GM18907 (cell line): Measurements from ENCODE around the gene RTF2.
A peak's percentile ranks its signal among the peaks of the same experiment; 100 is the strongest.

Experiments
- ATAC-seq: cut with Tn5 transposase; IDR thresholded peaks from one replicate; pipeline ENCODE4 v1.9.1; 2021; ENCODE audit warnings: mild to moderate bottlenecking, moderate library complexity; ENCODE audit not compliant: unreplicated experiment

RTF2 gene

DNA sequence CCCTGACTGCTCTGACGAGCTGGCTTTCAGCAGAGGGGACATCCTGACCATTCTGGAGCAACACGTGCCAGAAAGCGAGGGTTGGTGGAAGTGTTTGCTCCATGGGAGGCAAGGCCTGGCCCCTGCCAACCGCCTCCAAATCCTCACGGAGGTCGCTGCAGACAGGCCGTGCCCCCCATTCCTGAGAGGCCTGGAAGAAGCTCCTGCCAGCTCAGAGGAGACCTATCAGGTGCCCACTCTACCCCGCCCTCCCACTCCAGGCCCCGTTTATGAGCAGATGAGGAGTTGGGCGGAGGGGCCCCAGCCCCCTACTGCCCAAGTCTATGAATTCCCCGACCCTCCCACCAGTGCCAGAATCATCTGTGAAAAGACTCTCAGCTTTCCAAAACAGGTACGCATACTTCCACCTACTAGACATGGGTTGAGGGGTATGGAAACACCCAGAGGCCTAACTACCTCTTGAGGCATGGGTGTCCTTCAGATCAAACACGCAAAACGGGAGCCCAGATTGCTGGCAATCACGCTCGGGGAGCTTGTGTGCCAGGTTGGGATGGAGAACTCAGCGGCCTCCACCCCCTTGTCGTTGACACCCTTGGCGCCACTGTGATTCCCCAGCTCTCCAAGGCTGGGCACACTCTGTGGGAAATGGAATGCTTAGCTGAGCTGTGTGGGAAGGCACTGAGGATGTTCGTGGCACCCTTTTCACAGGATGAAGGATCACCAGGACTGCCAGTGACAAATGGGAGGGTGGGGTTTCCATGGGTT lies 31.0 kb upstream of the RTF2 start:
- no peak for ATAC-seq

DNA sequence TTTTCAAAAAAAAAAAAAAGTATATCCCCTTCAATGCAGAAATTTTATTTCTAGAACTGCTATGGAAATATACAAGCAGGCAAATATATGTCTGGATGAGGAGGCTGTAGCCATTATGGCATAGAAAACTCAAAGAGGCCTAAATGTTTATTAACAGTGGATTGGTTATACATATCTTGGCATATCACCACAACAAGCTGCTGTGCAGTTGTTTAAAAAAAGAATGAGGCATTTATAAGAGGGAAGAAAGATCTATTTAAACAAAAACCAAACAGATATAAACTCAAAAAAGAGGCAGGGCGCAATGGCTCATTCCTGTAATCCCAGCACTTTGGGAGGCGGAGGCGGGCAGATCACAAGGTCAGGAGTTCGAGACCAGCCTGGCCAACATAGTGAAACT lies 30.1 kb upstream of the RTF2 start:
- no peak for ATAC-seq

DNA sequence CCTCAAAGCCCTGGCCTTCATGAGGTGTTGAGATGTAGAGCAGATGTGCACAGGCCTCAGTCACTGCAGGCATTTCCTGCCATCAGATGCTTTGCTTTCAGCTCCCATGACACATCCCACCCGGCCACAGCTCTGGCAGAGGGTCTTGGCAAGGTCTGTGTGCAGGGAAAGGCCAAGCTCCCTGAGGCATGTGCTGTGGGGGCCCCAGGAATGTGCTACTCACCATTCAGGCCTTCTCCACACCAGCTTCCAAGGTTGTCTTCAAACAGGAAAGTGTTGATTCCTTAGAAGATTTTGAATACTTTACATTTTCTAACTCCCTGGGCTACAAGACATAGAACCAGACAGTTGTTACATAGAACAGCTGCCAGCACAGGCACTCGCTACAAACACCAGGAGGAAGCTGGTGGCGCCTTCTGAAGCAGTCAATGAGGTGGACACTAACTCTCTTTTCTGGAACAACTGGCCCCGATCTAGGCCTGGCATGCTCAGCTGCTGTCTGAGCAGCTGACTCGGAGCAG lies 28.6 kb upstream of the RTF2 start:
- ATAC-seq: no peak

DNA sequence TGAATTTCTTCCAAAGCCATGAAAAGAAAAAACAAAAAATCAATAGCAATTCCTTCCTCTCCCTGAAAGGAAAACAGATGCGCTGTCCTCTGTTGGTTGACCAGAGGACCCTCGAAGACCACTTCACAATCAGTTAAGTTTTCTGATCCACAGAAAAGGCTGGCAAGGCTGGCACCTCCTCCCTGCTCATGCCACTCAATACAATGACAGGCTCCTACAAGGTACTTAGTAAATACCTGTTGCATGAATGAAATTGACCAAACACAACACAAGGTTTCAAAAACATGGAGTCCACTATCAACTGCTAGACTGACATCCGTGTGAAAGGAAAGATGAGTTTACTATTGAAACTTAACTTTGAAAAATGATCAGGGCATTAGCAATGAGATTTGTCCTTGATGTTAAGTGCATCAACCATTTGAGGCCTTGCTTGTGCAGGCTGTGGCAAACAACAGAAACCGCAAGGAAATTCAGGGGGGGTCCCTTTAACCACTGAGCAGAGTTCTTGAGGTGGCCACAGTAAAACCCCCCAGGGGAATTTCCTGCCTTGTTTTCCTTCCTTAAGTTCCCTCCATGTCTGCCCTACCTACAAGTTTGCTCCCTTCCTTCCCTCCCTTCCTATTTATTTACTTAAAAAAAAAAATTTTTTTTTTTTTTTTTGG lies 27.9 kb upstream of the RTF2 start:
- peak; percentile 90 for ATAC-seq

DNA sequence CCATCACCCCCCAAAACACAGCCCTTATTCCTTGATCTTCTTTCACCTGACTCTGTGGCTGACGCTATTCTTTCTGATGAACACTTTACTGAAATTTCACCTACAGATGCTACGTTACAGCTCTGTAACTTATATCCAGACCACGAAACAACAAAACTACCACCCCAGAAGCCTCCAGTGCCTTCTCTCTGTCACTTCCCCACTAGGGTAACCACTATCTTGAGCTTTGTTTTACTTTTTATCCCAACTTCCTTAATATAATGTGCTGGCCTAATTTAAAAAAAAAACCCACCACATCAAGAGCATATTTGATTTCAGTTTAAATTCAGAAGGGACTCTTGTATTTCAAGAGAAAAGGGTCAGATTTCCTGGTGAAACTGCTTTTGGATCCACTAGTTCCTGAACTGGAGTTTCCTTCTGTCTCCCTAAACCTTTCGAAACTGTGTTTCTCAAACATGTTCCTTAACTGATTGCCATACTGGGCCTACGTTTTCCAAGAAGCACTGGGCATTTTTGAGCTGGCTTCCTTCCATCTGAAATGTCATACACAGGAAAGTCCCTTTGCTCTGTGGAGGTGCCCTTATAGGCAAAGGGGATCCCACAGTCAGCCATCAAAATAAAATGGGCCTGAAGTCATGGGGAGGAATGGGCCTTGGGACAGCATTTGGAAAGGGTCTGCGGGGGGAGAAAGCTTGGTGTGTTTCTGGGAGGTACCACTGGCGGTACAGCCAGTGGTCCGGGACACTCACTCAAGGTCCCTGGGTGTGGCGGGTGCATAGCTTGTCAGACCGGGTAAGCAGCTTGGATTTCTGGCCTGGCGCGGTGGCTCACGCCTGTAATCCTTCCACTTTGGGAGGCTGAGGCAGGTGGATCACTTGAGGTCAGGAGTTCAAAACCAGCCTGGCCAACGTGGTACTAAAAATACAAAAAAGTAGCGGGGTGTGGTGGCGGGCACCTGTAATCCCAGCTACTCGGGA lies 25.8 kb upstream of the RTF2 start:
- no peak for ATAC-seq

DNA sequence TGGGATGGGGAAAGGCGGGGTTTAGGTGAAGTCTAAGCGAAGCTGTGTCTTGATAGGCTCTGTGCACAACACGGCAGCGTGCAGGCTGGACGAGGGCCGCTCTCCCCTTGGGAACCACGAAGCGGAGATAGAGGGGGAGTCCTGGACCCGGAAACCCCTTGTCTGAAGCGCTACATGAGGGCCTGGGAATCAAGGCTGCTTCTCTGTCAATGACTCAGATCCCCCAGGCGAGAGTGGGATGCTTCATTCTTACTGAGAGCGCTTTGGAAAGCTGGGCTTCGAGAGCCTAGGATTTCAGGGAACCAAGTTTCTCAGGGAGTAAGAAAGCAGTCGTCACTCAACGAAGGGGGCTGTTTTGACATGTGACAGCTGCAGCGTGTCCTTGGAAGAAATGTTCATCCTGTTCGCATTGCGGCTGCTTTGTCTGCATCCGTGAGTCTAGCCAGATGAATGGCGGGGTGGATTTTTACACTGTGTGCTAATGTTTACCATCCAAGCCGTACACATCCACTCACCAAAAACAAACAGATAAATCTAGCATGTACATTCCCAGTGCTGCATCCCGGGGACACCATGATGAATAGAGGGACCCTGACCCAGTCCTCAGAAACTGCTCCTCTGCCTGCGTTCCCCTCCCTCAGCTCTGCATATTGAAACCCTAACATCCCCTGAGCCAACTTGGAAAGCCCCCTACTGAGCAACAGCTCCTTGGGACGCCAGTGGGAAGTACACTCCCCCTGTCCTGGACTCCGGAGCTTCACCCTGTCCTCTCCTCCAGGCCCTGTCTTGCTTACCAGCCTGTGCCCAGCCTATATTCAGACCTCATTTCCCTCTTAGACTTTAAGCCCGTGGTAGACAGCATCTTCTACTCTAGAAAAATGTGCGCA lies 24.5 kb upstream of the RTF2 start:
- ATAC-seq: no peak

DNA sequence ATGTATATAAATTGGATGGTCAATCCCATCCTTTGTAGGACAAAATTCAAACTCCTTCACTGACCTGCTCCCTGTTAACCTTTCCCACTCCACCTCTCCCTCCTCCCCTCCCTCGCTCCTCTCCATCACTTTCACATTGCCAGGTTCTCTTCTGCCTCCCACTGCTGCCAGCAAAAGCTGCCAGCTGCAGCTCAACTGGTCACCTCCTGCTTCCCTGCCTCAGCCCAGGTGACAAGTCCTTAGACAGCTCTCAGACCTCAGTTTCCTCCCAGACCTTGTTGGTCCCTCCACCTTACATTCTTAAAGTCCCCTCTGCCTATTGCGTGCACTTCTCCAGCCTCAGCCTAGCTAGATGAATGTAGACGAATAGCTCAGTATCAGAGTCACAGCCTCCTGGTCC lies 23.3 kb upstream of the RTF2 start:
- no peak for ATAC-seq

DNA sequence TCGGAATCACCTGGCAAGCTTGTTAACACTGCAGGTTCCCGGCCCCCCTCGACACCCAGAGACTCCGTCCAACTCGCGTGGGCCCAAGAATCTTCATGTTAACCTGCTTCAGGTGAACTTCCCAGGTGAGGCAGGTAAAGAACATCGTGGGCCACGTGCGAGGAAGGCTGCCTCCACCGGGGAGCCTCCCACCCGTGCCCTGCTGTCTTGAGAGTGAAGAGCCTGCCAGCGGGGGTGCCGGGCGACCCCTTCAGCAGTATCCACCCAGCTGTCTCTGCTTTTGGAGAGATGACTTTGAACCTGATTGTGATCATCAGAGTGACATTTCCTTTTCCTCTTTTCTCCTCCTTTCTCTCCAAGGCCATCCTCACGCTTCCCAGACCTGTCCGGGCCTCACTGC lies 22.9 kb upstream of the RTF2 start:
- ATAC-seq: no peak

DNA sequence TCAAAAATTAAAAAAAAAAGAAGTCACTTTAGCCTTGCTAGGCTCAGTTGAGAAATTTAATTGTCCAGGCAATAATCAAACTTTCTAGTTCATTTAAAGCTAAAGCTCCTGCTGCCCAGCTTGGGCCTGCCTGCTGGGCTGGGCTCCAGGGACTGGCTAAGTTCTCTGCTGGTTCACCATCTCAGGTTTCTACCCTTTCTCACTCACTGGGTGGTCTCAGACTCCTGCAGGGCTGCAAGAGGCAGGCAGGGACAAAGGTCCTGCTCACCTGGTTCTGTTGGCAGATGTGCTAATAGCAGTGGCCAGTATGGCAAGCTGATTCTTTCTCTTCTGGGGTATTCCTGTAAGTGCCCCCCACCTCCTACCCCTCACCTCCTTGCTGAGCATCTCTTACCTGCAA lies 21.2 kb upstream of the RTF2 start:
- ATAC-seq: no peak

DNA sequence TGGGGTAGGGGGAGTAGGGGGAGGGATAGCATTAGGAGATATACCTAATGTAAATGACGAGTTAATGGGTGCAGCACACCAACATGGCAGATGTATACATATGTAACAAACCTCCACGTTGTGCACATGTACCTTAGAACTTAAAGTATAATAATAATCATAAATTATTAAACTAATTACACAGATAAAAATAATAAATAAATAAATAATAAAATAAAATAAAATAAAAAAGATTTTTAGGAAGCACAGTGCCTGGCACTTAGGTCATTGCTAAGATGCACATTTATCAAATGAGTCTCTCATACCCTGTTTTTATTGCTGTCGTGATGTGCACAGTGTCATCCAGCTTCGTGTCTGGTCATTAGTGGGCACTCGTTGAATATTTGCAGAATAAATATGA lies 19.0 kb upstream of the RTF2 start:
- no peak for ATAC-seq

DNA sequence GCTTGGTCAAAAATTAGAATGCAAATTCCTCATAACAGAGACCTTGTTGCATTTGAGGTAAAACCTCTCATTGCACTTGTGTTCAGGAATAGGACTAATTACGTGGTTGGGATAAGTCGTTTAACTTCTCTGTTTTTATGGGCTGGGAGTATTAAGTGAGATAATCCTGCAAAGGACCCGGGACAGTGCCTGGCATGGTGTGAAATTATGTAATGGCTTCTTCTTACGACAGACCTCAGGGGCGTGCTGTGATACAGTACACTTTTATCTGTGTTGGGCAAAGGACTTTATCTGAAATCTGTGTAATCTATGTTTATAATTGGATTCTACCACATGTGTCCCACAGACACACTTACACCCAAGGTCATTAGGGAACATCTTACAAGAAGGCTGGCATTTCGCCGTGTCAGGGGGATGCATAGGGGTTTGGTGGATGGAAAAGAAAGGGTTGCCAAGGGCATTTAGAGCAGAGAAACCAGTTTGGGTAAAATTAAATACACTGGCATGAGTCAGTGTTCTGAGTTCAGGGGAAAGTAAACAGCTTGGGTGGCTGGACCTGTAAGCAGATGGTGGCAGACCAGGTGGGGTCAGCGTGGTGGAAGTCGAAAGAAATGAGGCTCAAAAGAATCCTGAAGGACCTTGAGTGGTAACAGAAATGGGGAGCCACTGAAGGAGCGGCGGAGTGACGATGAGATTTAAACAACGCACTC lies 17.2 kb upstream of the RTF2 start:
- no peak for ATAC-seq

DNA sequence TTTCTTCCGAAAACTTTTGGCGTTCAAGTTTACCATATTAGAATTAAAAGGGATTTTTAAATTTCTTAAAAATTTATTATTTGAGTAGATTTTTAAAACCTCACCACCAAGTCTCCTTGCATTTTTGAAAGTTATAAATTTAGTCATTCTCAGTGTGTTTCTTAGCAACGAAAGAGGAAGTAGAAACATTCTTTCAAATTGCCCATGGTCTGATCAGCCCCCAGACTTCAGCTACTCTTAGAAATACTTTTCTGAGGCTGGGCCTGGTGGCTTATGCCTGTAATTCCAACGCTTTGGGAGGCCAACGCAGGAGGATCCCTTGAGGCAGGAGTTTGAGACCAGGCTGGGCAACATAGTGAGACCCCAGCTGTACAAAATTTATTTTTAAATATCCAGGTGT lies 15.1 kb upstream of the RTF2 start:
- ATAC-seq: peak; percentile 70

DNA sequence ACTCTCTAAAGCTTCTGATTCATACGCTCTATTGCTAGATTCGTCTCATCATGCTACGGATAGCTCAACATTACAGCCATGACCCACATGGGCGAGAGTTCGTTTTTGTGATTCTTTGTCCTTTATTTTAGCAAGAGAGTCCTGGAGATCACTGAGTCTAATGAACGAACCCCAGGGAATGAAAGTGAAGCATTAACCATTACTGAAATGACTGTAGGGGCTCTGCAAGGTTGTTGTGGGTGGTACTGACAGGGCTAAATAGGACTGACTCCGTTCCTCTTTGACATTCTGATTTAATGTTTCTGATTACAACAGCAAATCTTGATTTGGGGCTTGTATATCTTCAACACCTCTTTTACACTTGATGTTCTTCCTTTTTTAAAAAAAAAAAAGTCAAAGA lies 13.7 kb upstream of the RTF2 start:
- ATAC-seq: peak; percentile 81

DNA sequence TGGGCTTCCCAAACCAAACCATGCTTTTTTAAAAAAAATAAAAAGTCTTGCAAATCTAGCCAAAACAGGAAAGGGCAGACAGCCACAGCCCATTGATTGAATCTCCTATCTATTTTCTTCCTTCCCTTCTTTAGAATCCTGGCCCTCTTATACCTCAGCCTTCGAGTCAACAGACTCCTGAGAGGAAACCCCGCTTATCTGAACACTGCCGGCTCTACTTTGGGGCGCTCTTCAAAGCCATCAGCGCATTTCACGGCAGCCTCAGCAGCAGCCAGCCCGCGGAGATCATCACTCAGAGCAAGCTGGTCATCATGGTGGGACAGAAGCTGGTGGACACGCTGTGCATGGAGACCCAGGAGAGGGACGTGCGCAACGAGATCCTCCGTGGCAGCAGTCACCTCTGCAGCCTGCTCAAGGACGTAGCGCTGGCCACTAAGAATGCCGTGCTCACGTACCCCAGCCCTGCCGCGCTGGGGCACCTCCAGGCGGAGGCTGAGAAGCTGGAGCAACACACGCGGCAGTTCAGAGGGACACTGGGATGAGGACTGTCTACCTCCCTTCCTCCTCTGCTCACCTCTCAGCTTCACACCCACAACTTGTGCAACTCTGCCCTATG lies 10.1 kb upstream of the RTF2 start:
- ATAC-seq: no peak

DNA sequence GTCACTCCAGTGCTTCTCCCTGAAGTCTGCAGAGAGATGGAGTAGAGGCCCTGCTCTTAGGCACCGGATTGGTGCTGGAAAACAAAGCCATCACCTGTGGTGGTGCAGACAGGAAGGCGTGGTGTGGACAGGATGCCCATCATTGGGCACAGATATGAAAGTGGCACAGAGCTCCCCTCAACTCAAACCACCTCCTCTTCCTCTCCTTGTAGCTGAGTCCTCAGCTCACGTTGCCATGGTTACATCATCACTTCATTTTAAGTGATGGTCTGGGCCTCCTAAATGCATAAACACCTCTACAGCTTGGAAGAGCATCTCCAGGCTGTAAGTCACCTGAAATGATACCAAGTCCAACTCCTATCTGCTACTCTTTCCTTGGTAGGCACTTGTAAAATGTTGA lies 8.0 kb upstream of the RTF2 start:
- ATAC-seq: no peak

DNA sequence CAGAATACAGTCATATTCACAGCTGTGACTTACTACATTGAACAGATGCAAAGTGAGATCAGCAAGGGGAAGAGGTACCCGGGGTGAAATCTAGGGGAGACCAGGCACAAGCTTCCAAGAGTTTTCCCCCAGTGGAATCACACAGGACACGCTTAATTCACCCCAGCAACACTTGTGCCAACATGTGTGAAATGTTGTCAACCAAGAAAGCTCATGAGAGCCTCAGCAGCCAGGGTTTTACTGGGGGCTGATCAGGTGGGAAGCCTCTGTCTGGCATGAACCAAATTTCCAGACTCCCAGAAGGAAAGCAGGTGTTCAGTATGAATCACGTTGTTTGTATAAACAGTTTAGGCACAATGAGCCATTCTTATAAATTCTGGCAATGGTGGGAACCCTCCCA lies 6.9 kb upstream of the RTF2 start:
- ATAC-seq: no peak

DNA sequence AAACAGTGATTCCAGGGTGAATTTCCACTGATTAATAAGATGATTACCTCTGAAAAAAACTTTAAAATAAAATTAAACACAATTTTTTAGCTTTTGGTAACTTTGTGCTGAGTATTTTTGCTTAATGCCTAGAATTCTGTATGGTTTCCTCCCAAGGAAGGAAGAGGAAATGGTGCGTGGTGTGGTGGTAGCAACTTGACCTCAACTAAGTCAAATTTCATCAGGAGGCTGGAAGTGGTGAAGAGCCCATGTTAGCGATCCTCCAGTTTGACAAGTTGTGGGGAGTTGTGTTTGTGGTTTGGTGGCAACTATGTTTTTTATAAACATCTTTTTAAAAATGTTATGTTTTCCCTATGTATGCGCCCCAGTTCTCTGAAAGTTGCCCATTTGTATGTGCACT lies 5.0 kb upstream of the RTF2 start:
- ATAC-seq: no peak

DNA sequence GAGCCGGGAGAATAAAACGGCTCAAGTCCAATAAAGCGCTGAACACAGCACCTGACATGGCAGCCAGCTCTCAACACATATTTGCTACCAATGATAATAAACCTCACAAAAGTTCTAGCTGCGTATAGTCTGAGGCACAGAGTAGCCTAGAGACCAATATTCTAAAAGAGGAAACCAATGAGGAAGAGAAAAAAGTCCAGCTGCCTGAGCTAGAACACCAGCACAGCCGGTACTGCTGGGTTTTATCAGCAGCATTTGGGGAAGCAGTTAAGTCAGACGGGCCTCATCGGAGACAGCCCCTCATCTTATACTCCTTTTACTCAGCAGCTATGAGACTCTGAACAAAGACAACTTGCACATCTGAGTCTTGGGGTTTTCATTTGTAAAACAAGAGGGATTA lies 2.4 kb upstream of the RTF2 start:
- ATAC-seq: no peak

DNA sequence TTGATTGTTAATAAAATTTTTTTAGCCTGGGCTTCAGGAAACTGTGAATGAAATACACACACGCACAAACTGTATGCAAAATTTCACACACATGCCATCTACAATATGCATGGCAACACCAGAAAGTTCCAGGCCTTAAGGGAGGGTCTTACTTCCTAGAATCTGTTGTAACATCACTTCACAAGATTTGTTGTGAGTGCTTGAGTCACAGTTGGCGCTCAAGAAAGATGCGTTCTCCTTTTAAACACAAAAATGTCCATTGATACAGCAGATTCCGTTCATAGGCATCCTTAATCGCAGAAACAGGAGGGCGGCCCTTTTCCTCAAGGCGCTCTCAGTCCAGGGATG lies 485 bp upstream of the RTF2 start:
- no peak for ATAC-seq

DNA sequence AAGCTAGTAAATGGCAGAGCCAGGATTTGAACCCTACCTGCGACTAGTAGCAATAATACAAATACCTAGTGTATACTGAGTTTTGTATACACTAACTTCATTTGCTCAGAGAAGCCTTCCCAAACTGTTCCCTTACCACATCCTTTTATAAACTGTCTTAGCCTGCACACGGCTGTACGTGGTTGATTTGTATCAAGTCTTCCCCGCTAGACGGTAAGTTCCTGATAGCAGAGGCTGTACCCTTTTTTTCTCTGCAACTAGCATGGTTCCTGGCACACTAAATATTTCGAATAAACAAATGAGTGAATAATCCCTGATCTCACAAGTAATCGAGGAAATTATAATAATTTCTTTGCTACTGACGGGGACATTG lies 636 bp downstream of the RTF2 start:
- no peak for ATAC-seq
